K562 (cell line): ENCODE data around the gene CLNK.

Experiments
- ATF2 ChIP-seq: sonication (generic); formaldehyde crosslinking; IDR thresholded peaks from 2 replicates; pipeline ENCODE4 v1.8.1; 2022; ENCODE audit warnings: missing genetic modification reagents
- DPF2 ChIP-seq: fragments of 450-650 bp; IDR thresholded peaks from 2 replicates; pipeline ENCODE4 v1.6.1; 2016

GRCh38 chr4:10659251-10659650 lies 25.3 kb downstream of the CLNK start:
- TF ChIP-seq ATF2 (CRISPR knock-in tag) (no peak), DPF2 (no peak)
